NB4 (cell line): ENCODE results near the gene CHSY1.

Experiments
- MYC ChIP-seq: IDR thresholded peaks from 2 replicates; pipeline ENCODE4 v1.6.1; 2011; ENCODE audit warnings: low read depth, low read length
- POLR2A ChIP-seq: IDR thresholded peaks from 2 replicates; pipeline ENCODE4 v1.6.1; 2011; ENCODE audit warnings: mild to moderate bottlenecking; ENCODE audit not compliant: insufficient read length; ENCODE audit errors: extremely low read depth
- TF ChIP-seq, protein P1 (sequence below): IDR thresholded peaks from one replicate; pipeline ENCODE4 v1.5.1; 2012; ENCODE audit warnings: low read depth, low read length
- TF ChIP-seq, protein P2 (sequence below): IDR thresholded peaks from 2 replicates; pipeline ENCODE4 v1.6.1; 2011; ENCODE audit warnings: low read depth, low read length

DNA sequence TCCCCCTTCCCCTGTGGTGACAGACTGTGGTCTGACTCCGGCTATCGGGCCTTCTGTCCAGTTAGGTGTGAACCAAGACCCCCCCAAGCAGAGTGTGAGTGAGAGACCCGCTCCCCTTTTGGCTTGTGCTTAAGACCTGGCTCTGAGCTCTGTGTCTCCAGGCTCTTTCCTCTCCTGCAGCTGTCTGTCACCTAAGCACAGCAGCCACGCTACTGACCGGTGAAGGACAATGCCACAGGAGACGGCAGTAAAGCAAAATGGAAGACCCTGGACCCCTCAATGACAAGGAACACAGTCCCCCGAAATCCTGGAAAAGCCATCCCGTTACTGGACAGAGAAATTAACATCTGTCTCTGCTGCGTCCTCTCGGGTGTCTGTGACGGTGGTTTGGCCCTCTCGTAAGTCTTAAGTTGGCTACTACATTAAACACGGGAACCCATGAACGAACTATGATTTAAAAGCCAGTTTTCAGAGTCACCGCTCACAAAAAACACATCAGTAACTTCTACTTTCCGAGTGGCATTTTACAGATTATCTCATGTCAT lies 53.7 kb downstream of the CHSY1 start:
- no peak for TF ChIP-seq POLR2A
- no peak for TF ChIP-seq MYC
- TF ChIP-seq, protein P1, sequence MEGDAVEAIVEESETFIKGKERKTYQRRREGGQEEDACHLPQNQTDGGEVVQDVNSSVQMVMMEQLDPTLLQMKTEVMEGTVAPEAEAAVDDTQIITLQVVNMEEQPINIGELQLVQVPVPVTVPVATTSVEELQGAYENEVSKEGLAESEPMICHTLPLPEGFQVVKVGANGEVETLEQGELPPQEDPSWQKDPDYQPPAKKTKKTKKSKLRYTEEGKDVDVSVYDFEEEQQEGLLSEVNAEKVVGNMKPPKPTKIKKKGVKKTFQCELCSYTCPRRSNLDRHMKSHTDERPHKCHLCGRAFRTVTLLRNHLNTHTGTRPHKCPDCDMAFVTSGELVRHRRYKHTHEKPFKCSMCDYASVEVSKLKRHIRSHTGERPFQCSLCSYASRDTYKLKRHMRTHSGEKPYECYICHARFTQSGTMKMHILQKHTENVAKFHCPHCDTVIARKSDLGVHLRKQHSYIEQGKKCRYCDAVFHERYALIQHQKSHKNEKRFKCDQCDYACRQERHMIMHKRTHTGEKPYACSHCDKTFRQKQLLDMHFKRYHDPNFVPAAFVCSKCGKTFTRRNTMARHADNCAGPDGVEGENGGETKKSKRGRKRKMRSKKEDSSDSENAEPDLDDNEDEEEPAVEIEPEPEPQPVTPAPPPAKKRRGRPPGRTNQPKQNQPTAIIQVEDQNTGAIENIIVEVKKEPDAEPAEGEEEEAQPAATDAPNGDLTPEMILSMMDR, result no peak
- TF ChIP-seq, protein P2, sequence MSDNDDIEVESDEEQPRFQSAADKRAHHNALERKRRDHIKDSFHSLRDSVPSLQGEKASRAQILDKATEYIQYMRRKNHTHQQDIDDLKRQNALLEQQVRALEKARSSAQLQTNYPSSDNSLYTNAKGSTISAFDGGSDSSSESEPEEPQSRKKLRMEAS, result no peak
